NCI-H187 (cell line): ENCODE results near the gene PXDN.

Experiments
- DNase-seq, 2 experiments: peaks; one replicate each; lab custom pipeline; 2025; lab: John Stamatoyannopoulos, UW

PXDN gene

DNA sequence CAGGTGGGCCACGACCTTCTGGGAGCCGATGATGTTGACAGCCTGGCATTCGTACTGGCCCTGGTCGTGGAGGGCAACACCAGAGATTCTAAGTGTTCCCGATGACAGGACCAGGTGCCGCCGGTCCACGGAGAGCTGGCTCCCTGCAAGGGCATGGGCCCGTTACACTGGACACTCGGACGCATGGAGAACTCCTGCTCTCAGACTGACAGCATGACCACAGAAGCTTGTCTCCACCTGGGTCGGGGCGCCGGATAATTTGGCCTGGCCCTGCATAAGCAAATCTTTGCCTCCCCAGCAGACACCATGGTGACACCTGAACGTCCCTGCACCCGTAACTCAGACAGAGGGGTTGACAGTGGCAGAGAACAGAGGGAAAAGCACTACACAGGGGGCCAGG, 80.7 kb downstream of the PXDN start:
- DNase-seq, result no peak

DNA sequence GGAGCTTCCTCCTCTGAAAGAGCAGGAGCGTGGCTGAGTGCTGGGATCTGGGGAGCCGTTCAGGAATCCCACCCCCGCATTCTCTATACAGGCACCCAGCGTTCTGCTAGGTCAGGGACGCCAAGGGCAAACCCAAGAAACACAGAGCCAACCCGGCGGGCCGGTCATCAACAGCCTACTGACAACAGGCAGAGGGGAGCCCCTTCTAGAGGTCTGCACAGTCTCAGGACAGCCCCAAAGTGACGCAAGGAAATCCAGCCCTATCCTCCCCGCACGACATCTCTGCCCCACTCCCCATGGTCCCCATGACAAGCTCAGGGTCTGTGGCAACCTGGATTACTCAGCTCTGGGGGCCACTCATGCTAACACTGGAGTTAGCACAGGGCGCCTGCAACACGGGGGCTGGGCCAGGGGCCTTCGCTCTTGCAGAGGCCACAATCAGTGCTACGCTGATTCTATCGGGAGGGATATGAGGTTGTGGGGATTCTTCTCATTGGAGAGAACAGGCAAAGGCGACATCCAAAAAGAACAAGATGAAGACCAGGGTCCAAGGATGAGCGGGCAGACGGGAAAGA, 81.6 kb downstream of the PXDN start:
- DNase-seq, result no peak

DNA sequence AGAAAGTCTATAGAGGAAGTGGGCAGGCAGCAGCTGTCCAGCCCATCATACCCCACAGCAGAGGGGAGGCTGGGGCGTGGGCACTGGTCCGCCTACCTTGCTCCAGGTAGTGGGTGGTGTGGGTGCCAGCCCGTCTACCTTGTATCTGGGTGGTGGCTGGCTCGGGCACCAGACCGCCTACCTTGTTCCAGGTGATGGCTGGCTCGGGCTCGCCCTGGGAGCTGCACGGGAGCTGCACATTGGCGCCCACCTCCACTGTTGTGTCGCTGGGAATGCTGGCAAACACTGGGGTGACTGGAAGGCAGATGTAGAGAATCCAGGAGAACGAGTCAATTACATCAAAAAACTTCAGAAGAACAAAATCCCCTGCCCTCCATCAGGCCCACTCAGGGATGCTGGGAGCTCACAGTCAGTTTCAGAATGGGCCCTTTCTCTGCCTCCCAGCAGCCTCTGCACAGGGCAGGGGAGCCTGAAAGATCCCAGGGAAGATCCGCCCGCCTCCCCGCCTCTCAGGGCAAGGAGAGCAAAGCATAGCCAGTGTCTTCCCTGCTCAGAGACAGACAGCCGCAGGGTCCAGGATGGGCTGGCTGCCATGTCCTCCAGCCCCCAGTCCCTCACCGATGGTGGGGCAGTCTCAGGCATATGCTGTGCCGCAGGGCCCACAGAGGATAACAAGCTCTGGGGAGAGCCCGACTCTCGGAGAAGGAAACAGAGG, 82.3 kb downstream of the PXDN start:
- DNase-seq, result no peak

GRCh38 chr2:1660656-1661640, 83.4 kb downstream of the PXDN start:
- DNase-seq, result no peak

GRCh38 chr2:1659951-1660565, 84.3 kb downstream of the PXDN start:
- DNase-seq, result no peak

- no peak for DNase-seq
These were observed 85.7 kb downstream of the PXDN start for GRCh38 chr2:1658394-1659151.

- DNase-seq, result no peak
These were observed 87.1 kb downstream of the PXDN start for GRCh38 chr2:1656961-1657841.

DNA sequence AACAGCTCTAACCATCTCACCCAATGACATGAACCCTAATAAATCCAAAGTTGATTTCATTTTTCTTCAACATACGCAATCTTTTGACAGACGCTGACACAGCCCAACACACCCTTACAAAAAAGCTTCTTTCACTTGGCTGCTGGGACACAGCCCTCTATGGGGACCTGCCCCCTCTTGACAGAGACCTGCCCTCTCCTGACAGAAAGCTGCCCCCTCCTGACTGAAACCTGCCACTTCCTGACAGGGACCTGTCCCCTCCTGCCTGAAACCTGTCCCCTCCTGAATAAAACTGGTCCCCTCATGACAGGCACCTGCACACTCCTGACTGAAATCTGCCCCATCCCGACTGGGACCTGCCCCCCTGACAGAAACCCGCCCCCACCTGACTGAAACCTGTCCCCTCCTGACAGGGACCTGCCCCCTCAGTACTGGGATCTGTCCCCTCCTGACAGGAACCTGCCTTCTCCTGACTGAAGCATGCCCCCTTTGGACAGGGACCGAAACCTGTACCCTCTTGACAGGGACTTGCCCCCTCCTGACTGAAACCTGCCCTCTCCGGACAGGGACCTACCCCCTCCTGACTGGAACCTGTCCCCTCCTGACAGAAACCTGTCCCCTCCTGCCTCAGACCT, 87.9 kb downstream of the PXDN start:
- no peak for DNase-seq

- DNase-seq, result no peak
These were observed 88.9 kb downstream of the PXDN start for GRCh38 chr2:1655461-1655860.

- DNase-seq, result no peak
These were observed 89.5 kb downstream of the PXDN start for GRCh38 chr2:1654696-1655374.

DNA sequence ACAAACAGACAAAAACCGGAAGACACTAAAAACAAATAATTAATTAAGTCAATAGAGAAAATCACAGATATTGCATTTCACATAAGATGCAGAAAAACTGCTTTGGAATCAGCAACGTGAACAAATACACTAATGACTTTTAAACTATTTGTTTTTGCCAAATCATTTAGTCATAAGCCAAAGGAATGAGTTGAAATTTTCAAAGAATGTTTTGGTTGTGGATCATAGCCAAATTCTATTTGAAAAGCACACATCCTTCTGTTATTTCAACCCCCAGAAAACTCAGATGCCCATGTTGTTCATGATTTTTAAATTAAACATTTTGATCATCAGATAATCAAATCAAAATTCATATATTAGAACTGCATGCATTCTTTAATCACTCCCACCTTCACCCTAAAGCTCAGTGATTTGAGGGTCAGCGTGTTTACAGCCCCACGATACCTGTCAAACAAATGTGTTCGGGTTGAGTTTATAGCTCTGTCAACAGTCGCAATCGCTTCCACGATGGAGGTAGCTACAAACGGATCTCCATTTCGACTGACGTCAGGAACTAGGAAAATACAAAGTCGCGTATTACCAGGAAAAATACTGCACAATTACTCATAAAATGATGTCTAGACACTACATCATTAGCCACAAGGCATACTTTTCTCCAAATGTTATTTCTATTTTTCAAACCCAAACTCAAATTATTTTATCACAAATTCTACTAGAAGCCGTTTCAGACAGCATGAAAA, 90.2 kb downstream of the PXDN start:
- no peak for DNase-seq

DNA sequence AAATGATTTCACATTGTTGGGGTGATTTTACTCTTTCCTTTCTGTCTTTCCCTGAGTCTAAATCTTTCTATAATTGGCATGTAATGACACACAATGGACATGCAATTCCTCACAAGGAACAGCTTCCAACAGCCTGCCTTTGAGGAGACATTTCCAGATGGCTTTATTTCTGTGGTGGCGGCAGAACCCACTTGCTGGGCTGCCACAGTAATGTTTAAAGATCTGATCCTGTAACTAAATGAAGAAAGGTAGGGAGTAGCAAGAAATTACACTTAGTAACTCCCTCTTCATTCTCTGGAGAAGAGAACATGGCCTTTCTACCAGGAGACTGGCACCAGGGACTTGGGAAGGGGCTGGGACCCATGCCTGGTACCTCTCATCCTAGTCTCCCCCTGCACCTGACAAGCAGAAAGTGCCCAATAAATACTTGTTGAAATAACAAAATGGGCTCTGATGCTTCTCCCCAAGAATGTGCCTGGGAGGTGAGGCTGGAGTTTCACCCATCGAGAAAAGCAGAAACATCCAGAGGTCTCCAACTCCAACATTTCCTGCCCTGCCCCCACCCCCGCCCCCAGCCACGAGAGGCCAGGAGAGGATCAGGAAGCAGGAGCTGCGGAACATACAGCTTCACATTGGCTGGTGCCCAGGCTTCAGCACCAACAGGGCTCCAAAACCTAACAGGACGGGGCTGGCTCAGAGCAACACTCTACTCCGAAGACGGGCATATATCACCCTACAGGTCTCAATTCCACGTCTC, 92.1 kb downstream of the PXDN start:
- DNase-seq, result no peak

GRCh38 chr2:1651121-1652033, 92.9 kb downstream of the PXDN start:
- no peak for DNase-seq

DNA sequence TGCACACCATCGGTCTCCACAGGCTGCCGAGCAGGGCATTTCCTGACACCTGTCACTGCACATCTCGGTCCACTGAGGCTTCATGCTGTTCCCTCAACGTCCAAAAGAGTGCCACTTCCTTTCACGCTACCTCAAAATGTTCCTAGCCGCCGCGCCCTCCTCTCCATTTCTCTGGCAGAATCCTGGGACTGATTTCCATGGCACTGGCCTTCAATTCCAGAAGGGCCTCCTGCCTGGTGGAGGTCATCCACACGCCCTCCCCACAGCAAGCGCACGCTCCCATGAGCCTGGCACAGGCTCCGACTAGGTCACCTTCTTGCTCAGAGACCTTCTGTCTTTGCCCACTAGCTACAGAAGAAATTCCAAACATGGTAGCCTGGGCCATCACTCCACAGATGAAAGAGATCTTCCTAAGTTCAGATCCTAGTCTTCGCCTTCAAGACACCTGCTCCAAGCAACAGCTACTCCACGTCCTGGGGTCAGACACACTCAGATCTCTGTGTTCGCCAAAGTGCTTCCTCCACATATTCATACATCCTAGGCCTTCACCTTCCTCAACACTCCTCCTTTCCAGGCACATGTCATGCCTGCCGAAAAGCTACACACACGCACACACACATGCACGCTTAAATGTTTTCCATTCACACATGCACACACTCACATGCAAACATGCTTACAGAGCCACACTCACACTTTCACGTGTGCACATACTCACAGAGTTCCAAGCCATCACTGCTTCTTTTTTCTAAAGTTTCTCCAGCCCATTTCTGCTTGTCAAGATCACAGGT, 94.0 kb downstream of the PXDN start:
- DNase-seq, result no peak

DNA sequence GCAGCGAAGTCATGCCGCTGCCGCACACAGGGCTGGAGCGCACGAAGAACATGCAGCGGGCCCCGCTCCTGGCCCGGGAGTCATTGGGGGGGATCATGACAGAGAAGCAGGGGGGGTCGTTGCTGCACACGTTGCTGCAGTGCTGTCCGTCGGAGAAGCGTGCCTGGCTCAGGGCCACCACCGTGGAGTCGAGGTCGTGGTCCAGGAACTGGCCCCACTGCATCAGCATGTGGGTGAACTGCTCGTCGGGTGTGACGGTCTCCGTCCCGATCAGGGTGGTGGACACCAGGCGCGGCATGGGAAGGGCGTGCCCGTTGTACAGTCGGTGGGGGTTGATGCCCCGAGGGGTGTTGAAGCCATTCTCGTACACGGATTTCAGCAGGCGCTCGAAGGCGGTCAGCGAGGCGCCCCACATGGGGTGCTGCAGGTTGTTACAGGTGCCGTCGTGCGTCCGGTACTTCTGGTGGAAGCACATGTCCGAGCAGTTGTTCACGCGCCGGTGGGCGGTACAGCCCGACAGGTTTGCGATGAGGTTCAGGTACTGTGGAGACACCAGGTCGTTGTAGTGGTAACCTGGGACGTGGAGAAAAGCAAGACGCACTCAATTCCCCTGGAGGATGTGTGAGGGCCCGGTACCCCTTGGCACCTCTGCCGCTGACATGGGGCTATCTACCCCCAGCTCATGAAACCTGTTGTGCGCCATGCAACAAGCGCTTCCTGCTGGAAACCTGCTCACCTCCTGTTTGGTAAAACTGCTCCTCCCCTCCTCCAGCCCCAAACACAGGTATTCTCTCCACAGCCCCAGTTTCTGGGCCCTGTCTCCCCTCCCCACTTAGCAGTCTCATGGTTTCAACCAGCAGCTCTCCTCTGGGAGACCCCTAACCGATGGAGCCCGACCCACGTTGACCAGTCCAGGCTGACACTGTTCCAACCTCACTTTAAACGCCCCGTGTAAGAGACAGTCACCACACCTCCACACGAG, 94.9 kb downstream of the PXDN start:
- no peak for DNase-seq
